Endothelial cell of umbilical vein (primary cell): ENCODE data around the gene PRPF39. TPM values are rescaled to one million over a fixed set of nuclear protein-coding genes. Genes with fewer than 3 reads are reported as not detected.

Experiments used
- polyA plus RNA-seq, 4 experiments: library from polyadenylated mRNA; depleted of rRNA in 3 of 4; stranded (reverse) in 3 of 4; unstranded in 1 of 4; fragments of >200 nt; gene quantifications; 2 replicates each; pipeline versions ENCODE4 v1.2.1 to v1.2.3, GENCODE V29; 2011 to 2012; ENCODE audit warnings: missing spikeins in 1 of 4
- small RNA-seq: library from RNA; depleted of rRNA; stranded (forward); fragments of <200 nt; gene quantifications from one replicate; pipeline ENCODE3, GENCODE V24; 2012; ENCODE audit warnings: low replicate concordance, low read depth; ENCODE audit not compliant: insufficient read depth, insufficient read length
- total RNA-seq: library from RNA; stranded (reverse); gene quantifications from 2 replicates; pipeline ENCODE4 v1.2.3, GENCODE V29; 2021

PRPF39 gene
- total and polyA plus RNA-seq, 2 donors (not counting 3 experiments of a cell fraction or from before 2014, with no cell fraction given) = 24.8 to 44.4 TPM

Small RNAs within 50 kb of the gene (small RNA-seq; reads per million reads assigned to genes)
- gene RF00151 = 0.88 reads per million
- 3,815 reads per million, percentile 100 among the genes with 10 or more reads in this experiment for gene SNORD127

Other genes with a start within 250 kb of the PRPF39 start
- gene KLHL28, start 122.2 kb upstream of the PRPF39 start, total RNA-seq = 7.3 and 8.4 TPM in 2 replicates
- 2.9 and 3.3 TPM in 2 replicates for gene KLHL28, start 122.2 kb upstream of the PRPF39 start, polyA plus RNA-seq
- 13.3 and 13.8 TPM in 2 replicates for gene TOGARAM1, start 121.9 kb upstream of the PRPF39 start, total RNA-seq
- gene TOGARAM1, start 121.9 kb upstream of the PRPF39 start, polyA plus RNA-seq = 3.2 and 4.2 TPM in 2 replicates
- gene FKBP3, start 50.4 kb downstream of the PRPF39 start, total RNA-seq = 88.2 and 92.9 TPM in 2 replicates
- 14.0 and 23.2 TPM in 2 replicates for gene FKBP3, start 50.4 kb downstream of the PRPF39 start, polyA plus RNA-seq
- 13.7 TPM in 2 replicates for gene FANCM, start 51.8 kb downstream of the PRPF39 start, total RNA-seq
- gene FANCM, start 51.8 kb downstream of the PRPF39 start, polyA plus RNA-seq = 2.2 and 2.5 TPM in 2 replicates
- 41.1 and 43.3 TPM in 2 replicates for gene MIS18BP1, start 169.1 kb downstream of the PRPF39 start, total RNA-seq
- gene MIS18BP1, start 169.1 kb downstream of the PRPF39 start, polyA plus RNA-seq = 5.9 and 8.9 TPM in 2 replicates